ENCODE measurements around the gene ALDH6A1.

The ALDH6A1 gene

DNA sequence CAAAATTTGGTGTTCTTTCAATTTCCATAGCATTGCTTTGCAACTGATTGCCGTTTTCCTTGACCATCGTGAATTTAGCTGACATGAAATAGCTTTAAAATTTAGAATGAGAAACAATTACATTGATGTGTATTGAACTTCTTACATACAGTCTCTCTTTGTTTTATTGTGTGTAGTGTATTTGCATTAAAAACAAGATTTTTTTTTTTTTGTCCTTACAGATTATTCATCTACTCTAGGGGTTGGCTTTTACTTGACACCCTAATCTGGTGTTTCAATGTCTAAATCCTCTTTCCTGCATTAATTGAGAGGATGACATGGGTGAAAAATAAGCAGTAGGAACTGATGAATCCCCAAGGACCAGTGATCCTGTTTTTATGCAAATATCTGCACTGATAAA lies 21.1 kb upstream of the ALDH6A1 start:
- no peak for DNase-seq (ENCODE audit: low spot score)
- in situ Hi-C loops (cut with MboI; ENCODE audit: low sequenced_read_pairs, unreplicated experiment), result no loop called here
- TF ChIP-seq, protein P1, sequence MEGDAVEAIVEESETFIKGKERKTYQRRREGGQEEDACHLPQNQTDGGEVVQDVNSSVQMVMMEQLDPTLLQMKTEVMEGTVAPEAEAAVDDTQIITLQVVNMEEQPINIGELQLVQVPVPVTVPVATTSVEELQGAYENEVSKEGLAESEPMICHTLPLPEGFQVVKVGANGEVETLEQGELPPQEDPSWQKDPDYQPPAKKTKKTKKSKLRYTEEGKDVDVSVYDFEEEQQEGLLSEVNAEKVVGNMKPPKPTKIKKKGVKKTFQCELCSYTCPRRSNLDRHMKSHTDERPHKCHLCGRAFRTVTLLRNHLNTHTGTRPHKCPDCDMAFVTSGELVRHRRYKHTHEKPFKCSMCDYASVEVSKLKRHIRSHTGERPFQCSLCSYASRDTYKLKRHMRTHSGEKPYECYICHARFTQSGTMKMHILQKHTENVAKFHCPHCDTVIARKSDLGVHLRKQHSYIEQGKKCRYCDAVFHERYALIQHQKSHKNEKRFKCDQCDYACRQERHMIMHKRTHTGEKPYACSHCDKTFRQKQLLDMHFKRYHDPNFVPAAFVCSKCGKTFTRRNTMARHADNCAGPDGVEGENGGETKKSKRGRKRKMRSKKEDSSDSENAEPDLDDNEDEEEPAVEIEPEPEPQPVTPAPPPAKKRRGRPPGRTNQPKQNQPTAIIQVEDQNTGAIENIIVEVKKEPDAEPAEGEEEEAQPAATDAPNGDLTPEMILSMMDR (IDR thresholded peaks at IDR 0.05; ENCODE audit: borderline replicate concordance, control extremely low read depth, extremely low read depth, insufficient read depth, missing control alignments), result no peak

DNA sequence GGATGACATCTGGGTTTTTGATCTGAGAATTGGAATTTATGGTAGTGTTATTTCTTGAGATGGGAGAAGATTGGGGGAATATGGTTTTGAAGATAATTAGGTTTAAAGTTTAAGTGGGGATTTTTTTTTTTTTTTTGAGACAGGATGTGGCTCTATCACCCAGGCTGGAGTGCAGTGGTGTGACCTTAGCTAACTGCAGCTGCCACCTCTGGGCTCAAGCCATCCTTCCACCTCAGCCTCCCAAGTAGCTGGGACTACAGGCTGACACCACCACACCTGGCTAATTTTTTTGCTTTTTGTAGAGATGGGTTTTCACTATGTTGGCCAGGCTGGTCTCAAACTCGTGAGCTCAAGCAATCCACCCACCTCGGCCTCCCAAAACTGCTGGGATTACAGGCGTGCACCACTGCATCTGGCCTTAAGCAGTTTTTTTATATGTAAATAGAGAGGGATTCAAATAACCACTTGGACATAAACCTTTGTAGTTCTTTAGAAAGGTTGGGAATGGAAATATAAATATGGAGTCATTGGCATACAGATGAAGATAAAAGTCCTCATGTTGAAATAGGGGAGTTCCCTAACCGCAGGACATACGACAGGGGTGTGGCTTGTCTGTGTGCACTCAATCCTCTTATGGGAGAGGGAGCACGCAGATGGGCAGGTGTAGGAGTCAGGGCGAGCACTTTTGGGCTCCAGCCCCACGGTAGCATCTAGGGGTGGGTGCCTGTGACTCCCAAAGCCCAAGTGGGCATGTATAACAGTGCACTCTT lies 5.2 kb upstream of the ALDH6A1 start:
- no peak for DNase-seq (ENCODE audit: low spot score)
- in situ Hi-C loops (cut with MboI; ENCODE audit: low sequenced_read_pairs, unreplicated experiment), result no loop called here
- TF ChIP-seq, protein P1 (IDR thresholded peaks at IDR 0.05; ENCODE audit: borderline replicate concordance, control extremely low read depth, extremely low read depth, insufficient read depth, missing control alignments), result no peak

- in situ Hi-C loops (cut with MboI; ENCODE audit: low sequenced_read_pairs, unreplicated experiment), result no loop called here
- peak; percentile 57 for DNase-seq (ENCODE audit: low spot score)
- TF ChIP-seq, protein P1 (IDR thresholded peaks at IDR 0.05; ENCODE audit: borderline replicate concordance, control extremely low read depth, extremely low read depth, insufficient read depth, missing control alignments), result no peak
Measured at GRCh38 chr14:74085828-74086227, 1.6 kb upstream of the ALDH6A1 start.

- TF ChIP-seq, protein P1 (IDR thresholded peaks at IDR 0.05; ENCODE audit: borderline replicate concordance, control extremely low read depth, extremely low read depth, insufficient read depth, missing control alignments), result no peak
- peak; percentile 11 for DNase-seq (ENCODE audit: low spot score)
- in situ Hi-C loops (cut with MboI; ENCODE audit: low sequenced_read_pairs, unreplicated experiment), result no loop called here
Measured at GRCh38 chr14:74085047-74085637, 889 bp upstream of the ALDH6A1 start.

- in situ Hi-C loops (cut with MboI; ENCODE audit: low sequenced_read_pairs, unreplicated experiment), result no loop called here
- TF ChIP-seq, protein P1 (IDR thresholded peaks at IDR 0.05; ENCODE audit: borderline replicate concordance, control extremely low read depth, extremely low read depth, insufficient read depth, missing control alignments), result no peak
- DNase-seq (ENCODE audit: low spot score), result peak; percentile 16
Measured at GRCh38 chr14:74083784-74084276, 423 bp downstream of the ALDH6A1 start.

DNA sequence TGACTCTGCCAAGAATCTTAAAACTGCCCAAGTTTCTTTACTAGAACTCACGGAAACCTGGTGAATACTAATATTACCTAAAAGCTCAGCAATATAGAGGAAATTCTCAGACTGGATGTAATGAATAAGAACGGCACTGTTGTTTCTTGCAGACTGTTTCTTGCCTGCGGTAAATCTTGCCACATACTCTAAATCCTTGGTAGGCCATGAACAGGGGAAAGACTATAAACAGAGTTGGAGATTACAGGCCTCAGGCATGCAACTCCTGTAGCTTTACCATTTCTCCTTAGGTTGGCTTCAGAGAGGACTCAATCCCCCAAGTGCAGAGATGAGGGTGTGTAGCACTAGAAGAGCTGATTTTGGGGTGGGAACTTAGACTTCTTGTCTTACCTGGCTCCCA lies 1.1 kb downstream of the ALDH6A1 start:
- no peak for DNase-seq (ENCODE audit: low spot score)
- in situ Hi-C loops (cut with MboI; ENCODE audit: low sequenced_read_pairs, unreplicated experiment), result no loop called here
- TF ChIP-seq, protein P1 (IDR thresholded peaks at IDR 0.05; ENCODE audit: borderline replicate concordance, control extremely low read depth, extremely low read depth, insufficient read depth, missing control alignments), result no peak

All from GM13976 (cell line).